DOHH2 (cell line): ENCODE results near the gene TCP11L1.

Experiments used
- H3F3A ChIP-seq: fragments of 200-600 bp; sonication (generic), shearing (Covaris generic); 2 replicates; pipeline ENCODE4 v1.6.0; 2016; ENCODE audit warnings: antibody characterized with exemption, mild to moderate bottlenecking; ENCODE audit not compliant: control insufficient read depth, insufficient read depth
- H3K27ac ChIP-seq: fragments of 200-600 bp; sonication (generic); 2 replicates; pipeline ENCODE4 v1.5.1; 2014; ENCODE audit warnings: low read depth, mild to moderate bottlenecking, low read length, moderate library complexity
- H3K27me3 ChIP-seq: fragments of 200-600 bp; sonication (generic); 2 replicates; pipeline ENCODE4 v1.6.1; 2014; ENCODE audit warnings: mild to moderate bottlenecking, low read length, mixed read lengths; ENCODE audit not compliant: control insufficient read depth
- H3K36me3 ChIP-seq: fragments of 200-600 bp; sonication (generic); 2 replicates; pipeline ENCODE4 v1.6.1; 2014; ENCODE audit warnings: mild to moderate bottlenecking, low read length, moderate library complexity, mixed read lengths; ENCODE audit not compliant: control insufficient read depth
- H3K4me1 ChIP-seq: fragments of 200-600 bp; sonication (generic); 2 replicates; pipeline ENCODE4 v1.6.1; 2014; ENCODE audit warnings: mild to moderate bottlenecking, low read length, mixed read lengths; ENCODE audit not compliant: control insufficient read depth
- H3K4me2 ChIP-seq: fragments of 200-600 bp; sonication (generic); 2 replicates; pipeline ENCODE4 v1.6.0; 2014; ENCODE audit warnings: mild to moderate bottlenecking, low read length, moderate library complexity
- H3K4me3 ChIP-seq: fragments of 200-600 bp; sonication (generic); 2 replicates; pipeline ENCODE4 v1.5.1; 2014; ENCODE audit warnings: mild to moderate bottlenecking, low read length, mixed read lengths
- H3K79me2 ChIP-seq: fragments of 200-600 bp; sonication (generic); 2 replicates; pipeline ENCODE4 v1.6.1; 2014; ENCODE audit warnings: mild to moderate bottlenecking, low read length, mixed read lengths; ENCODE audit not compliant: control insufficient read depth
- H3K9me2 ChIP-seq: fragments of 200-600 bp; sonication (generic); replicated peaks from 2 replicates; pipeline ENCODE4 v1.6.1; 2014; ENCODE audit warnings: mild to moderate bottlenecking, low read length, mixed read lengths; ENCODE audit not compliant: control insufficient read depth
- H3K9me3 ChIP-seq: fragments of 200-600 bp; sonication (generic); 2 replicates; pipeline ENCODE4 v1.6.1; 2014; ENCODE audit warnings: antibody characterized with exemption, low read length, mixed read lengths; ENCODE audit not compliant: control insufficient read depth, insufficient read depth
- H4K20me1 ChIP-seq: fragments of 200-600 bp; sonication (generic); 2 replicates; pipeline ENCODE4 v1.6.0; 2014; ENCODE audit warnings: low read depth, mild to moderate bottlenecking, antibody characterized with exemption, low read length, moderate library complexity; ENCODE audit not compliant: control insufficient read depth, insufficient read depth
- CTCF ChIP-seq: fragments of 200-600 bp; sonication (generic); IDR thresholded peaks from one replicate; pipeline ENCODE4 v1.5.1; 2014; ENCODE audit warnings: antibody characterized with exemption, mild to moderate bottlenecking, low read depth, low read length; ENCODE audit not compliant: poor library complexity, severe bottlenecking
- EZH2phosphoT487 ChIP-seq: fragments of 200-600 bp; sonication (generic); IDR thresholded peaks from 2 replicates; pipeline ENCODE4 v1.6.1; 2017; ENCODE audit warnings: borderline replicate concordance, mild to moderate bottlenecking, antibody characterized with exemption, low read length, moderate library complexity, mixed read lengths

Gene TCP11L1

DNA sequence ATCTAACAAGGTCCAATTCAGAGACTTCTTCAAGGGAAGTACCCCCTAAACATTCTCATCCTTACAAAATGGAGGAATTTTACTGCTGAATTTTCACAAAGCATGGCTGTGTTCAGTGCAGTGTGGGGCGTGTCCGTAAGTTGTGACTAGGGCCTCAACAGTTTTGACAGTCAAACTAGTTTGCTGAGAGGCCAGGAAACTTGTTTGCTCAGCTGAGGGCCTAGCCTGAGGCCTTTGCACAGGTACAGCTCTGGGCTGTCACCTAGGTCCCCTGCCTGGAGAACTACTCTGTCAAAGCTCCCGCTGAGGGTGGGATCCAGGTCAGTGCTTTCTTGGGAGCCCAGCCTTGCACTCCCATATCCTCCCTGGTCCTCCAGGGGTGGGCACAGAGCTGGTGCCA lies 27.9 kb downstream of the TCP11L1 start:
- TF ChIP-seq CTCF (no peak), EZH2phosphoT487 (no peak)
- Histone ChIP-seq H3K4me2 (no peak overlapping the region), H3K9me3 (no peaks in the 10 kb centered on the region), H3K27me3 (no peaks in the 10 kb centered on the region), H3K36me3 (peaks cover 21% of the 10 kb centered on the region), H3K4me3 (no peak overlapping the region), H3K79me2 (no peaks in the 10 kb centered on the region), H4K20me1 (0 out of 2 replicates have a peak, but pooled peaks cover 4% of the 10 kb centered on the region), H3K4me1 (peaks cover 24% of the 10 kb centered on the region), H3K27ac (no peak overlapping the region), H3F3A (no peaks in the 10 kb centered on the region), H3K9me2 (no peaks in the 10 kb centered on the region)

DNA sequence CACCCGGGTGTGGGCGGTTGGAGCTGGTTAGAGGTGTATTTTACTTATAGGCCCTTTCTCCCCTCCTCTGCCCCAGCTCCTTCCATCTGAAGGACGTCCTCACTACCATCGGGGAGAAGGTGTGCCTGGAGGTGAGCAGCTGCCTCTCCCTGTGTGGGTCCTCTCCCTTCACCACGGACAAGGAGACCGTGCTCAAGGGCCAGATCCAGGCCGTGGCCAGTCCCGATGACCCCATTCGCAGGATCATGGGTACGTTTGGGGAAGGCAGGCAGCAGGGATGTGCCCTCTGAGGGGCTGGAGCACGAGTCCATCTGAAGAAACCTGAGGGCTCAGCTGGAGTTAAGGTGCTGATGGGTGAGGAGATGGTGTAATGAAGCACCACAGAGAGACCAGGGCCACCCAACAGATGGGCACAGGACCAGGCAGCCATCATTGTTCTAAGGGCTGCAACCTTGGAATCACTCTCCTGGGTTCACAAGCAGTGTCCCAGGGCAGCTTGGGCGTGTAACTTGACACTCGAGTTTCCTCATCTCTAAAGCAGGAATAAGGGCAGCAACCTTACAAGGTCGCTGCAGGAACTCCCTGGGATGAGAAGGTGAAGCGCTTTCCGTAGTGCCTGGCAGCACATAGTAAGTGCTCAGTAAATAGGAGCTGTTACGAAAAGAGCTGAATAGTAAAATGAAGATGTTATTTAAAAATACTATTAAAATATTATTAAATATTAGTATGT lies 29.4 kb downstream of the TCP11L1 start:
- Histone ChIP-seq H3K4me1 (peaks cover 18% of the 10 kb centered on the region), H3K36me3 (peaks cover 27% of the 10 kb centered on the region), H3K79me2 (no peaks in the 10 kb centered on the region), H3K4me3 (no peak overlapping the region), H3K9me2 (no peaks in the 10 kb centered on the region), H3K9me3 (no peaks in the 10 kb centered on the region), H3K4me2 (no peak overlapping the region), H4K20me1 (0 out of 2 replicates have a peak, but pooled peaks cover 4% of the 10 kb centered on the region), H3F3A (no peaks in the 10 kb centered on the region), H3K27me3 (no peaks in the 10 kb centered on the region), H3K27ac (no peak overlapping the region)
- TF ChIP-seq EZH2phosphoT487 (no peak), CTCF (no peak)

GRCh38 chr11:33072465-33072864 lies 33.1 kb downstream of the TCP11L1 start:
- TF ChIP-seq EZH2phosphoT487 (no peak), CTCF (no peak)
- peaks cover 17% of the 10 kb centered on the region for H3K36me3 ChIP-seq
- no peak overlapping the region for H3K4me2 ChIP-seq
- H3K9me2 ChIP-seq = no peaks in the 10 kb centered on the region
- no peak overlapping the region for H3K27ac ChIP-seq
- H3K27me3 ChIP-seq = no peaks in the 10 kb centered on the region
- H3K9me3 ChIP-seq = no peaks in the 10 kb centered on the region
- no peak overlapping the region for H3K4me3 ChIP-seq
- no peaks in the 10 kb centered on the region for H3K79me2 ChIP-seq
- H3K4me1 ChIP-seq = no peaks in the 10 kb centered on the region
- no peaks in the 10 kb centered on the region for H3F3A ChIP-seq
- H4K20me1 ChIP-seq = 0 out of 2 replicates have a peak, but pooled peaks cover 4% of the 10 kb centered on the region
